Smooth muscle cell (in vitro differentiated cells): ENCODE results near the gene PALM2AKAP2. TPM values are rescaled to one million over a fixed set of nuclear protein-coding genes. Genes with fewer than 3 reads are reported as not detected.

Experiments used
- DNase-seq: peaks from one replicate; lab custom pipeline; 2025; ENCODE audit not compliant: unreplicated experiment; lab: John Stamatoyannopoulos, UW
- H2AFZ ChIP-seq: fragments of 200-600 bp; sonication (generic); 2 replicates; pipeline ENCODE4 v1.6.0; 2016; ENCODE audit warnings: antibody characterized with exemption, low read depth, mild to moderate bottlenecking
- H3F3A ChIP-seq: fragments of 200-600 bp; sonication (generic); 2 replicates; pipeline ENCODE4 v1.6.0; 2017; ENCODE audit warnings: antibody characterized with exemption, low read depth
- H3K27ac ChIP-seq: fragments of 200-600 bp; sonication (generic); 2 replicates; pipeline ENCODE4 v1.5.1; 2016; ENCODE audit warnings: low read depth, mild to moderate bottlenecking
- H3K27me3 ChIP-seq: fragments of 200-600 bp; sonication (generic); 2 replicates; pipeline ENCODE4 v1.6.1; 2016; ENCODE audit warnings: low read depth, mild to moderate bottlenecking
- H3K36me3 ChIP-seq: fragments of 200-600 bp; sonication (generic); 2 replicates; pipeline ENCODE4 v1.5.1; 2016; ENCODE audit warnings: low read depth
- H3K4me1 ChIP-seq: fragments of 200-600 bp; sonication (generic); 2 replicates; pipeline ENCODE4 v1.5.1; 2016; ENCODE audit warnings: low read depth
- H3K4me2 ChIP-seq: fragments of 200-600 bp; sonication (generic); 2 replicates; pipeline ENCODE4 v1.6.0; 2016; ENCODE audit warnings: mild to moderate bottlenecking
- H3K4me3 ChIP-seq: fragments of 200-600 bp; sonication (generic); 2 replicates; pipeline ENCODE4 v1.5.1; 2016; ENCODE audit warnings: mild to moderate bottlenecking
- H3K79me2 ChIP-seq: fragments of 200-600 bp; sonication (generic); 2 replicates; pipeline ENCODE4 v1.6.0; 2016; ENCODE audit warnings: low read depth, mild to moderate bottlenecking
- H3K9ac ChIP-seq: fragments of 200-600 bp; sonication (generic); 2 replicates; pipeline ENCODE4 v1.6.0; 2016; ENCODE audit warnings: low read depth
- H3K9me3 ChIP-seq: fragments of 200-600 bp; sonication (generic); replicated peaks from 2 replicates; pipeline ENCODE4 v1.5.1; 2016; ENCODE audit warnings: low read depth
- H4K20me1 ChIP-seq: fragments of 200-600 bp; sonication (generic); 2 replicates; pipeline ENCODE4 v1.6.0; 2016; ENCODE audit warnings: low read depth
- WGBS: methylation state at CpG from one replicate; pipeline ENCODE4 v1.1.7; 2016; ENCODE audit warnings: low lambda C conversion rate; 5-methylcytosine and 5-hydroxymethylcytosine counted together
- polyA plus RNA-seq: library from polyadenylated mRNA; unstranded; fragments of >200 nt; fragmentation: Nextera tagmentation; extraction: Ambion mirVana; gene quantifications from 2 replicates; pipeline ENCODE4 v1.2.1, GENCODE V29; 2016
- total RNA-seq: library from RNA; depleted of rRNA; stranded (reverse); fragments of >200 nt; gene quantifications from 2 replicates; pipeline ENCODE4 v1.2.3, GENCODE V29; 2014
- TF ChIP-seq, protein P1 (sequence below): fragments of 200-600 bp; sonication (generic); IDR thresholded peaks from 2 replicates; pipeline ENCODE4 v1.5.1; 2017; ENCODE audit warnings: borderline replicate concordance, mild to moderate bottlenecking, antibody characterized with exemption; ENCODE audit not compliant: insufficient read depth, poor library complexity, severe bottlenecking

PALM2AKAP2 gene
- total and polyA plus RNA-seq, 2 experiments from 2014 or later: 5.8 to 9.3 TPM

- Histone ChIP-seq H3K79me2 (no peaks in the 10 kb centered on the region), H3K27ac (no peak overlapping the region), H3K4me1 (peaks cover 25% of the 10 kb centered on the region), H2AFZ (no peak overlapping the region), H3K27me3 (no peaks in the 10 kb centered on the region), H3K4me2 (no peak overlapping the region), H3K4me3 (no peak overlapping the region), H3K9ac (no peak overlapping the region), H3K9me3 (no peaks in the 10 kb centered on the region), H3F3A (peaks cover 3% of the 10 kb centered on the region), H4K20me1 (no peaks in the 10 kb centered on the region), H3K36me3 (no peaks in the 10 kb centered on the region)
- WGBS: 56% methylated on average over 2 of the region's 2 CpGs
- TF ChIP-seq, protein P1, sequence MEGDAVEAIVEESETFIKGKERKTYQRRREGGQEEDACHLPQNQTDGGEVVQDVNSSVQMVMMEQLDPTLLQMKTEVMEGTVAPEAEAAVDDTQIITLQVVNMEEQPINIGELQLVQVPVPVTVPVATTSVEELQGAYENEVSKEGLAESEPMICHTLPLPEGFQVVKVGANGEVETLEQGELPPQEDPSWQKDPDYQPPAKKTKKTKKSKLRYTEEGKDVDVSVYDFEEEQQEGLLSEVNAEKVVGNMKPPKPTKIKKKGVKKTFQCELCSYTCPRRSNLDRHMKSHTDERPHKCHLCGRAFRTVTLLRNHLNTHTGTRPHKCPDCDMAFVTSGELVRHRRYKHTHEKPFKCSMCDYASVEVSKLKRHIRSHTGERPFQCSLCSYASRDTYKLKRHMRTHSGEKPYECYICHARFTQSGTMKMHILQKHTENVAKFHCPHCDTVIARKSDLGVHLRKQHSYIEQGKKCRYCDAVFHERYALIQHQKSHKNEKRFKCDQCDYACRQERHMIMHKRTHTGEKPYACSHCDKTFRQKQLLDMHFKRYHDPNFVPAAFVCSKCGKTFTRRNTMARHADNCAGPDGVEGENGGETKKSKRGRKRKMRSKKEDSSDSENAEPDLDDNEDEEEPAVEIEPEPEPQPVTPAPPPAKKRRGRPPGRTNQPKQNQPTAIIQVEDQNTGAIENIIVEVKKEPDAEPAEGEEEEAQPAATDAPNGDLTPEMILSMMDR: no peak
- no peak for DNase-seq
Measured at GRCh38 chr9:109769250-109769649, 10.7 kb upstream of the PALM2AKAP2 start.

GRCh38 chr9:109770101-109770500 lies 9.9 kb upstream of the PALM2AKAP2 start:
- H3K9ac ChIP-seq: no peak overlapping the region
- no peaks in the 10 kb centered on the region for H3K36me3 ChIP-seq
- no peaks in the 10 kb centered on the region for H3K79me2 ChIP-seq
- H3K4me2 ChIP-seq: no peak overlapping the region
- no peaks in the 10 kb centered on the region for H4K20me1 ChIP-seq
- H3K9me3 ChIP-seq: no peaks in the 10 kb centered on the region
- TF ChIP-seq, protein P1: no peak
- H3K27ac ChIP-seq: no peak overlapping the region
- peaks cover 25% of the 10 kb centered on the region for H3K4me1 ChIP-seq
- no peak overlapping the region for H3K4me3 ChIP-seq
- H2AFZ ChIP-seq: no peak overlapping the region
- WGBS: 81% methylated on average over 1 of the region's 1 CpG
- H3F3A ChIP-seq: peaks cover 3% of the 10 kb centered on the region
- DNase-seq: no peak
- no peaks in the 10 kb centered on the region for H3K27me3 ChIP-seq

GRCh38 chr9:109771087-109771486 lies 8.9 kb upstream of the PALM2AKAP2 start:
- H4K20me1 ChIP-seq: no peaks in the 10 kb centered on the region
- H3K27me3 ChIP-seq: no peaks in the 10 kb centered on the region
- H3K79me2 ChIP-seq: no peaks in the 10 kb centered on the region
- H3K4me1 ChIP-seq: peaks cover 25% of the 10 kb centered on the region
- no peak overlapping the region for H3K4me3 ChIP-seq
- peak overlapping the region; percentile 60 for H3K4me2 ChIP-seq
- 29% methylated on average over 2 of the region's 2 CpGs for WGBS
- H3K36me3 ChIP-seq: no peaks in the 10 kb centered on the region
- H3K9me3 ChIP-seq: no peaks in the 10 kb centered on the region
- H2AFZ ChIP-seq: no peak overlapping the region
- TF ChIP-seq, protein P1: no peak
- H3K27ac ChIP-seq: no peak overlapping the region
- H3K9ac ChIP-seq: no peak overlapping the region
- DNase-seq: no peak
- no peaks in the 10 kb centered on the region for H3F3A ChIP-seq

- H3K4me2 ChIP-seq: peak overlapping the region; percentile 60
- 66% methylated on average over 8 of the region's 8 CpGs for WGBS
- no peaks in the 10 kb centered on the region for H3K27me3 ChIP-seq
- no peak overlapping the region for H3K9ac ChIP-seq
- H3K9me3 ChIP-seq: no peaks in the 10 kb centered on the region
- no peak for DNase-seq
- H3K36me3 ChIP-seq: no peaks in the 10 kb centered on the region
- H4K20me1 ChIP-seq: no peaks in the 10 kb centered on the region
- no peaks in the 10 kb centered on the region for H3F3A ChIP-seq
- no peak overlapping the region for H3K4me3 ChIP-seq
- no peaks in the 10 kb centered on the region for H3K79me2 ChIP-seq
- peak overlapping the region; percentile 45 for H3K27ac ChIP-seq
- peak overlapping the region; percentile 70 for H2AFZ ChIP-seq
- peaks cover 25% of the 10 kb centered on the region for H3K4me1 ChIP-seq
- TF ChIP-seq, protein P1: no peak
Measured at GRCh38 chr9:109771796-109772531, 8.0 kb upstream of the PALM2AKAP2 start.
